ENCODE results near the gene GJD2.

GJD2 gene

GRCh38 chr15:34721802-34722438 lies 32.9 kb downstream of the GJD2 start:
- DNase-seq = no peak

DNA sequence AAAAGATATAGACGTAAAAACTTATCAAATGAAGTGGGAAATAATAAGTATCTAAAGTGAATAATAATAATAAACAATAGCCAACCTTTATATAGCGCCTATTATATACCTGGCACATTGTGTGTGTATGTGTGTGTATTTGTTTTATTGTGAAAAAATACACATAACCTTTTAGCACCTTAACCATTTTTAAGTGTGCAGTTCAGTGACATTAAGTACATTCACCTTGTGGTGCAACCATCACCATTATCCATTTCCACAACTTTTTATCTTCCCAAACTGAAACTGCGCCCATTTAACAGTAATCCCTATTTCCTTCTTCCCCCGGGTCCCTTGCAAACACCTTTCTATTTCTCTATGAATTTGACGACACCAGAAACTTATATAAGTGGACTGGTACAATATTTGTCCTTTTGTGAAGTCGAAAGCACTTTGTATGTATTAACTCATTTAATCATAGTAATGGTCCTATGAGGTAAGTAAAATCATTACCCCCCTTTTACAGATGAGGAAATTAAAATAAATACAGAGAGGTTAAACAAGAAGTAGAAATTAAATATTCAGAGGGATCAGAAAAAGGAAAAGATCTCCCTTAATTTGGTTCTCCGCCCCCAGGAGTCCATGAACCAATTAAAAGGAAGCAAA lies 33.5 kb downstream of the GJD2 start:
- DNase-seq = no peak

DNA sequence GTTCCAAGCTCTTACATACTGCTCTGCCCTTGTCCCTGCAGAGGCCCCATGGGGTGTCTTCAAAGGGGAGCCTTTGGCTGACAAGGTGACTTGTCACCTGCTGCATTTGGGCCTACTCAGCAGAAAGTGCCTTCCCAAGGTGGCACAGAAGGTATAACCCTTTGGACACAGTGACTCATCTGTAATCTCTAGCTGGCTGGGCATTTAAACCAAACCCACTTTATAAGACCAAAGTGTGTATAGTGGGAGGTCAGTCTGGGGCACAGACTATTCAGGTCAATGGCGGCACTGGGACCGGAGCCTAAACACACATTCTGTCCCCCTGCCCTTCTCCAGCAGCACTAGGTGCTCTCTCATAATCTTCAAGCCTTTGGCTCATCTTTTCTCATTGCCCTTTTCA lies 35.1 kb downstream of the GJD2 start:
- no peak for DNase-seq

- DNase-seq = no peak
These were observed 35.8 kb downstream of the GJD2 start for GRCh38 chr15:34718681-34719665.

DNA sequence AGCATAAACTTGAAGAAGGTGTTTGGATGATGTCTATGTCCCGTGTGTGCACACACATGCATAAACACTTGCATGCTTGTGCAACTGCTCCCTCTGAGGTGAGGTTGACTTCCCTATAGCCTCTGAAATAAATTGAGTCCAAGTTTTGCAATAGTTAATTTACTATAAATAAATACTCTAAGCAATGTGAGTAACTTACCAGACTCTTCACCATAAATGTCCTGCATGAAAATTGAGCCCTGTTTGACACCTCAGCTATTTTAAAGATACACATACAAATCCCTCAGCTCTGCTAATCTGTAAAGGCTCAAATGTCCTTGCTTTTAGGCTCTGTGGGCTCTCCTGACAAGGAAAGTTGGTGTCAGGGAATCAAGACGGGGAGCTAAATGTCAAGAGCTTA lies 37.1 kb downstream of the GJD2 start:
- DNase-seq = no peak

- no peak for DNase-seq
These were observed 38.7 kb downstream of the GJD2 start for GRCh38 chr15:34716111-34716510.

DNA sequence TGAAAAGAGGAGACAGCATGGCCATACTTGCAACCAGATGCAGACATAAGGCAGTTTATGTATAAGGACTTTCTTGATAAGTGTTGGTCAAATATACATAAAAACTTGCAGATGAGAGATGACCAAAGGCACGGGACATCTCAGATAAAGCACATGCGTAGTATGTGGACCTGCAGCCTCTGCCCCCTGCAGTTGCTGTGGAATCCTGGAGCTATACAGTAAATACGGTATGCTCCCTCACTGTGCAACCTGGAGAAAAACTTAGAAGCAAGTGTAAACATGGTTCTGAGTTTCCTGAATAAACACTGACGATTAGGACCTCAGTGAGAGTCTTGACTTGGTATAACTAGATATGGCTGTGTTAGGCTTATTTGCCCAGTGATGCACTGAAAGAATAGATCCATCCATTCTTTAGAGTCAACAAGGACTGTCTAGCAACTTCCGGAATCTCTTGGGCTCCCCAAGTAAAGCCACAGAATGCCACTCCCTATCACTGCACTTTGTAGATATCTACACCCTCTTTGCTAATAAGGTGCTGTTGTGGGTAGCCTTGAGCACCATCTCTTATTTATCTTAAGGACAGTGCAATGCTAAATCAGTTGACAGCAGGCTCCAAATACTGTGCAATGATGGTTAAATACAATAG lies 40.2 kb downstream of the GJD2 start:
- DNase-seq = no peak

- no peak for DNase-seq
These were observed 41.2 kb downstream of the GJD2 start for GRCh38 chr15:34713635-34714034.

- DNase-seq = no peak
These were observed 44.9 kb downstream of the GJD2 start for GRCh38 chr15:34709866-34710265.

- no peak for DNase-seq
These were observed 46.4 kb downstream of the GJD2 start for GRCh38 chr15:34708422-34708821.

DNA sequence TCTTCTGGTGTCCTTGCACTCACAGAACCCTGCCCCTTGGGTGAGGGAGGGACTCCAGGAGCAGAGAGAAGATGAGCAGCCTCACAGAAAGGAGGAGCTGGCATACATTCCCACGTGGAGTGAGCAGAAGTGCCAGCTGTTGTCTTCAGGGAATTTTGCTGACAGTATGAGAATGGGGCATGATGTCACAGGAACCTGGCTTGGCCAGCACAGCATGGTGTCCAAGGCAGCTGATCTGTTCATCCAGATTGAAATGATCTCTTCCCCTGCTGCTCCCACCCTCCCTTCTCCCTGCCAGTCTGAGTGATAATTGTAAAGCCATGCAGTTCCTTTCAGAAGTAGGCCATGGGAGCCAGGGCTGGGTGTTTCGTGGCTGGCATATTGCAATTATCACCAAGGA lies 53.3 kb downstream of the GJD2 start:
- no peak for DNase-seq
